ENCODE data around the gene PNKD.

- no peak for TF ChIP-seq CTCF (IDR thresholded peaks at IDR 0.05)
- no peak for TF ChIP-seq POLR2A (IDR thresholded peaks at IDR 0.05)
Observed at GRCh38 chr2:218312267-218312756, 42.0 kb downstream of the PNKD start.

Data from Peyer's patch (tissue), 4 donors.